ENCODE data around the gene PPP1R3D. TPM values are rescaled to one million over a fixed set of nuclear protein-coding genes. Genes with fewer than 3 reads are reported as not detected.
"Not testable (repeated sequence)": the region's sequence is repeated elsewhere in the genome, so short reads cannot be mapped to it uniquely, and the experiment has no call there.

Gene PPP1R3D
- total RNA-seq, 2 donors from 2014 or later, result 3.9 to 6.1 TPM

DNA sequence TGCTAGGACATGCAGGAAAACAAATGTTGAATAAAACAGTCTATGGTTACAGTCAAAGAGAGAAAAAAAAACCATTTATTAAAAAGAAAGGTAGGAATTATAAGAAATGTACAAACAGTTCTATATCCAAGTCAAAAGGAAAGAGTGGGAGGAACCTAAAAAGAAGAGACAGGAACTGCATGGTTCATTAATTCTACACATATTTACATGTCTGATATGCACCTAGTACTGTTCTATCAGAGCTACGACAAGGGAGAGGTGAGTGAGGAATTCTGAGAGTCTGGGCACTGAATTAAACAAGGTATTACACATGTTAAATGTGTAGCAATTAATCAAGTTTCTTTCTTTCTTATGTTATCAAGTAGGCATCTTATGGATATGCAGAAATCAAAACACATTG is 48.5 kb downstream of the PPP1R3D start:
- no peaks in the 10 kb centered on the region for H3K36me3 Mint-ChIP-seq (ENCODE audit: low read depth)
- H3K4me3 Mint-ChIP-seq, result no peak overlapping the region
- Histone ChIP-seq H3K27me3 (ENCODE audit: control insufficient read depth, insufficient read depth, low read length, poor library complexity, severe bottlenecking) (peaks cover 3% of the 10 kb centered on the region), H3K36me3 (ENCODE audit: control insufficient read depth, insufficient read depth, low read length) (no peaks in the 10 kb centered on the region), H3K9ac (ENCODE audit: extremely low read depth, low read length, poor library complexity, severe bottlenecking) (no peak overlapping the region), H3K9me3 (ENCODE audit: control insufficient read depth, low read length) (no peaks in the 10 kb centered on the region), H3K27ac (ENCODE audit: low read depth, low read length) (no peak overlapping the region), H3K4me1 (ENCODE audit: control insufficient read depth, insufficient read depth, low read length) (no peaks in the 10 kb centered on the region), H3K4me3 (ENCODE audit: low read length) (no peak overlapping the region)
- H3K4me1 Mint-ChIP-seq, result peaks cover 4% of the 10 kb centered on the region
- no peak overlapping the region for H3K27ac Mint-ChIP-seq
- DNase-seq, result no peak
- peaks cover 6% of the 10 kb centered on the region for H3K27me3 Mint-ChIP-seq (ENCODE audit: insufficient read depth)
- TF ChIP-seq CTCF (conservative IDR thresholded peaks at IDR 0.05), result no peak
- 67 to 86% methylated on average over 1 of the region's 1 CpG for WGBS, 2 experiments (ENCODE audit: insufficient coverage in 1 of 2, insufficient read length in 1 of 2)
- H3K9me3 Mint-ChIP-seq, result no peaks in the 10 kb centered on the region

- not testable (repeated sequence) for H3K9ac ChIP-seq (ENCODE audit: extremely low read depth, low read length, poor library complexity, severe bottlenecking); H3K36me3 ChIP-seq (ENCODE audit: control insufficient read depth, insufficient read depth, low read length); H3K4me3 ChIP-seq (ENCODE audit: low read length); H3K4me1 Mint-ChIP-seq; H3K4me1 ChIP-seq (ENCODE audit: control insufficient read depth, insufficient read depth, low read length); H3K36me3 Mint-ChIP-seq (ENCODE audit: low read depth); H3K27me3 Mint-ChIP-seq (ENCODE audit: insufficient read depth); H3K27me3 ChIP-seq (ENCODE audit: control insufficient read depth, insufficient read depth, low read length, poor library complexity, severe bottlenecking); H3K27ac Mint-ChIP-seq; H3K27ac ChIP-seq (ENCODE audit: low read depth, low read length); H3K9me3 Mint-ChIP-seq; H3K9me3 ChIP-seq (ENCODE audit: control insufficient read depth, low read length); DNase-seq; H3K4me3 Mint-ChIP-seq
- 40 to 90% methylated on average over 1 to 2 of the region's 2 CpGs for WGBS, 2 experiments (ENCODE audit: insufficient coverage in 1 of 2, insufficient read length in 1 of 2)
Observed at GRCh38 chr20:59890035-59890434, 50.1 kb downstream of the PPP1R3D start.

GRCh38 chr20:59888050-59888449 is 52.1 kb downstream of the PPP1R3D start:
- H3K4me1 ChIP-seq (ENCODE audit: control insufficient read depth, insufficient read depth, low read length), result no peaks in the 10 kb centered on the region
- Mint-ChIP-seq H3K27me3 (ENCODE audit: insufficient read depth) (peaks cover 6% of the 10 kb centered on the region), H3K27ac (no peak overlapping the region), H3K4me1 (no peaks in the 10 kb centered on the region), H3K4me3 (no peak overlapping the region), H3K9me3 (no peaks in the 10 kb centered on the region), H3K36me3 (ENCODE audit: low read depth) (no peaks in the 10 kb centered on the region)
- peaks cover 3% of the 10 kb centered on the region for H3K27me3 ChIP-seq (ENCODE audit: control insufficient read depth, insufficient read depth, low read length, poor library complexity, severe bottlenecking)
- no peak overlapping the region for H3K4me3 ChIP-seq (ENCODE audit: low read length)
- no peaks in the 10 kb centered on the region for H3K36me3 ChIP-seq (ENCODE audit: control insufficient read depth, insufficient read depth, low read length)
- DNase-seq, result no peak
- TF ChIP-seq CTCF (conservative IDR thresholded peaks at IDR 0.05), result no peak
- no peak overlapping the region for H3K27ac ChIP-seq (ENCODE audit: low read depth, low read length)
- no peaks in the 10 kb centered on the region for H3K9me3 ChIP-seq (ENCODE audit: control insufficient read depth, low read length)
- 80% methylated on average over 1 of the region's 1 CpG; no CpG with 5 or more reads in 1 of the 2 experiments for WGBS, 2 experiments (ENCODE audit: insufficient coverage in 1 of 2, insufficient read length in 1 of 2)
- H3K9ac ChIP-seq (ENCODE audit: extremely low read depth, low read length, poor library complexity, severe bottlenecking), result no peak overlapping the region

Other genes with a start within 250 kb of the PPP1R3D start
- gene SYCP2, start 6.7 kb downstream of the PPP1R3D start, total RNA-seq, result 1 to 10 TPM; 1.2 to 1.4 TPM
- gene FAM217B, start 84 bp upstream of the PPP1R3D start, total RNA-seq, result 10 to 100 TPM; 24.4 to 25.1 TPM
- 1 to 10 TPM in 1 of 2 donors, under 1 TPM in 1; 0.97 to 2.0 TPM for gene CDH26, start 18.1 kb upstream of the PPP1R3D start, total RNA-seq

All from endodermal cell (in vitro differentiated cells).